ENCODE results near the gene MARF1.
"Not testable (repeated sequence)": the region's sequence is repeated elsewhere in the genome, so short reads cannot be mapped to it uniquely, and the experiment has no call there.

The MARF1 gene

GRCh38 chr16:15650698-15651171 lies 7.8 kb upstream of the MARF1 start:
- DNase-seq, result no peak

GRCh38 chr16:15650019-15650697 lies 7.2 kb upstream of the MARF1 start, which contains the start of gene NDE1:
TSS of gene NDE1 (plus strand) at chr16:15650245. CDS start at chr16:15664779, 14,534 bp downstream.
- peak; percentile 43 to 61 for DNase-seq

DNA sequence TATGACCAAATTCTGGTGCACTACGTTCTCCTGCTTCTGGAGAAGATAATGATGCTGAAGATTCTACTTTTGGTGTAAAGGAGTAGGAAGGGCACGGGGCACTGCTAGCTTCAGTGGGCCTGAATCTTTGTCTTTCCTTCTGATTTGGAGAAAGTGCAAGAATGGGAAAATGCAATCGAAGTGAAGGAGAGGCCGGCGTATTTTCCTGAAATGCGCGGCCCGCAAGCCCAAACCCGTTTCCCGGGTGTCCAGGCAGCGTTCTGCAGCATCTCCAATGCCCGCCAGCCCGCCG lies 6.7 kb upstream of the MARF1 start:
- no peak for DNase-seq

DNA sequence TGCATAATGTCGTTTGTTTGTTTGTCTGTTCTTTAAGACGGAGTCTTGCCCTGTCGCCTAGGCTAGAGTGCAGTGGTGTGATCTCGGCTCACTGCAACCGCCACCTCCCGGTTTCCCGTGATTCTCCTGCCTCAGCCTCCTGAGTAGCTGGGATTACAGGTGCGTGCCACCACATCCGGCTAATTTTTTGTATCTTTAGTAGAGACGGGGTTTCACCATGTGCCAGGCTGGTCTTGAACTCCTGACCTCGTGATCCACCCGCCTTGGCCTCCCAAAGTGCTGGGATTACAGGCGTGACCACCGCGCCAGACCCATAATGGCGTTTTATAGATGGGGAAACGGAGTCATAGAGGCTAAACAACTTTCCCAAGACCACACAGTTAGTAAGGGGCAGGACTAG lies 6.4 kb upstream of the MARF1 start:
- DNase-seq, result not testable (repeated sequence)

DNA sequence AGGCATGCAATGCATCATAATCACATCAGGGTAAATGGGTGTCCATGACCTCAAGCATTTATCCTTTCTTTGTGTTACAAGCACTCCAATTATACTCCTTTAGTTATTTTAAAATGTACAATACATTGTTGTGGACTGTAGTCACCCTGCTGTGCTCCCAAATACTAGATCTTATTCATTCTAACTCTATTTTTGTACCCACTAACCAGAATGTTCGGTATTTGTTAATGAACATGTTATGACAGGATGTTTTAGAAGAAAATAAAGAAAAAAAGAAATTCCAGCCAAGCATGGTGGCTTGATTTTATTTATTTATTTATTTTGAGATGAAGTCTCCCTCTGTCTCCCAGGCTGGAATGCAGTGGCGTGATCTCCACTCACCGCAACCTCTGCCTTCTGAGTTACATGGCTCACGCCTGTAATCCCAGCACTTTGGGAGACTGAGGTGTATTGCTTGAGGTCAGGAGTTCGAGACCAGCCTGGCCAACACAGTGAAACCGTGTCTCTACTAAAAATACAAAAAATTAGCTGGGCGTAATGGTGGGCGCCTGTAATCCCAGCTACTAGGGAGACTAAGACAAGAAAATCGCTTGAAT lies 5.3 kb upstream of the MARF1 start:
- no peak for DNase-seq

DNA sequence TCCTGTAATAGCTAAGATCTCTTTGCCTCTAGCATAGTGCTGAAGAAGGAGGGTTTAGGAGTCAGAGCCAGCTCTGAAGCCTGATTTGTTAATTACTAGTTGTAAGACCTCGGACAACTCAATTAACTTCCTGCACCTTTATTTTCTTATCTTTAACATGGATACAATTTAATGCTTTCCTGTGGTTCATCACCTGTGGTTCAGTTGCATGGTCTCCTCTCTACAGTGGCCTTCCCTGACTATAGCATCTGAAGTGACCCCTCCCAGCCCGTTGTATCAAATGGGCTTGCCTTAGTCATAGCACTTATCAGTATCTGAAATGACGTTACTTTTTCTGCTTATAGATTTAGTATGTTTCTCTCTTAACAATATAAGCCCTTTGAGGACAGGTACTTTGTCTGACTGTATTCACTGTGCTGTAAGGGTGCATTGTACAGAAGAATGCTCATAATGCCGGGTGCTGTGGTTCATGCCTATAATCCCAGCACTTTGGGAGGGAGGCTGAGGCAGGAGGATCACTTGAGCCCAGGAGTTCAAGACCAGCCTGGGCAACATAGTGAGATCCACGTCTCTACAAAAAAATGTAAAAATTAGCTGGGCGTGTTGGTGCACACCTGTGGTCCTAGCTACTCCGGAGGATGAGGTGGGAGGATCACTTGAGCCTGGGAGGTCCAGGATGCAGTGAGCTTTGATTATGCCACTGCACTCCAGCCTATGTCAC lies 4.5 kb upstream of the MARF1 start:
- DNase-seq, result no peak

GRCh38 chr16:15646557-15647293 lies 3.8 kb upstream of the MARF1 start:
- not testable (repeated sequence) for DNase-seq

- not testable (repeated sequence) for DNase-seq
Measured at GRCh38 chr16:15644962-15645465, 2.1 kb upstream of the MARF1 start.

DNA sequence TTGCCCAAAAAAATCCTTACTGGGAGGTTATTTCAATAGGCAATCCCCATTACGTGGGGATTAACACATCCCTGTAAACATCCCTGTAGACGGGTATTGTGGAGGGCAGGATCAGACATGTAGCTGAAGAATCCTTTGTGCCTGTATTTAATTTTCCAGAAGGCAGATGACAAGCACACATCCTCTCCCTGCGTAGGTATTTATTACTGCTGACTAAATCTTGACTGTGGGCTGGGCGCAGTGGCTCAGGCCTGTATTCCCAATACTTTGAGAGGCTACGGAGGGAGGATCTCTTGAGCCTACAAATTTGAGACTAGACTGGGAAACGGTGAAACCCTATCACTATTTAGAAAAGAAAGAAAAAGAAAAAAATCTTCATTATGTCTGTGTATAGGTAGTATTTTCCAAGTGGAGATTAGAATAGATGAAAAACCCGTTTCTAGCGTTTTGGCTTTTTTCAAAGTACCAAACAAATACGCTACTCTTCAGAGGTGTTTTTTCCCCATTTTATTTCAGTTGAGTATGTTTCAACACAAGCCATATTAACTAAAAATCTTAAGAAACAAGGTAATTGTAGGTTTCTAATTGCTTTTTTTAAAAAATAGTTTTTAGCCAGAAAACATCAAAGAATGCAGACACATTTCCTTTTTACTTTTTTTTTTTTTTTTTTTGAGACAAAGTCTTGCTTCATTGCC lies 1.5 kb upstream of the MARF1 start:
- DNase-seq, result no peak

DNA sequence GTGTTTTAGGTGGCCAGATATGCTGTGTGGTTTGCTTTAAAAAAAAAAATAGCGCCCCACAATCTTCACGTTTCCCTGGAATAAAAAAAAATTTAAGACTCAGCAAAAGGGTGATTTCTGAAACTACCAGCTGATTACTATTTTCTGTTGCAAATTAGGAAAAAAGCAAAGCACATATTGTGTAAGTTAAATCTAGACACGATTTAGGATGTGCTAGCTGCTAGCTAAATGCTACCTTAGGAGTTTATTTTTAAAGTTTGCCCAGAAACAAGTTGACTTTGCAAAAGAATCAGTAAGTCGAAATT lies 944 bp upstream of the MARF1 start:
- DNase-seq, result no peak

DNA sequence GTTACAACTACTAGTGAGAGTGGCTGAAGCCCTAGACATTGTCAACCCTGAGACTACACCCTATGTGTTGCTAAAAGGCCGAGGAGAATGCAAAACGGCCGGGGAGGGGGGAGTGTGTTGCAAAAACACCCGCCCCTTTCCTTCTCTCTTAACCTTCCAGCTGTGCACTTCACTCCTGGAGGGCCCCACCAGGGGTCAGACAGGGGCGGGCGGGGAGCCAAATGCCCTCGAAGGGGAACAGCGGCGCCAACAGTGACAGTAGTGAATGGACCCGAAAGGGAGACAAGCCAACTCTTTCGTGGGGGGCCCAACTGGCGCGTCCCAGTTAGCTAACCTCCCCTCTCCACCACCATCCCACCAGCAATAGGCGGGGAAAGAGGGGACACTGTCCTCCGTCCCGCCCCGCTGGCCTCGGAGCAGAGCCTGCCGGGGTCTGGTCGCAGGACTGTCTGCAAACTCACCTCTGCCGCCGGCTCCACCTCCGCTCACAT lies 352 bp downstream of the MARF1 start:
- peak; percentile 49 to 60 for DNase-seq

DNA sequence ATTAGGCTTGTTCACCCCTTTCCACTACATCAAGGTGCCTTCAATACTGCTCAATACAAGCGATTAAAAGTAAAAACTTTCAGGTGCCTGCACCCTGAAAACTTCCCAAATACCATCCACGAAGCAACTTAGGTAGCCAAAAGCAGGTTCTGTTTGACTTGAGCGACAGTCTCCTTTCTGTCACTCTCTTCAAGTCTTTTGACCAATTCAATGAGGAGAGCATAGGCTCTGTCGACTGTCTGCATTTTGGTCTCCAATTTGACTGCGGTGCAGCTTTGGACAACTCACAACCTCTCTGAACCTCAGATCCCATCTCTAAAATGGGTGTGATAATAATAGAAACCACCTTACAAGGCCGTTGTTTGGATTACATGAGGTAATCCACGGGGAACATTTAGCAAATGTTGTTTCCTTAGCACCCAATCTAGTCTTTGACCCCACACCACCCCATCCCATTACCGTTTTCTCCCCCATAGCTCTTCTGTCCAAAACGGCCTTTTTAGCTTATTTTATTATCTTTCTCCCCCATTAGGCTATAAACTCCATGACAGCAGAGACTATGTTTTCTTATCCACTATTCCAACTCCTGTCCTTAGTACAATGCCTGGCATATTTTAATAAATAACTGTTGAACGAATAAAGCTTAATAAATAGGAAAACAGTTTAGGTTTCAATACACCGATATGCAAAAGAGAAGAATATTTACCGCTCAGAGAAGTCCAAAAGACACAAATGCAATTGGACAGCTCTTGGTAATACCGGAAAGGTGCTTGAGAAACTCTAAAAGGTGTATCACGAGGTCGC lies 999 bp downstream of the MARF1 start:
- no peak for DNase-seq

GRCh38 chr16:15640966-15641365 lies 2.0 kb downstream of the MARF1 start:
- DNase-seq, result no peak

- DNase-seq, result no peak
Measured at GRCh38 chr16:15639061-15639568, 3.8 kb downstream of the MARF1 start.

- DNase-seq, result no peak
Measured at GRCh38 chr16:15636392-15636873, 6.5 kb downstream of the MARF1 start.

DNA sequence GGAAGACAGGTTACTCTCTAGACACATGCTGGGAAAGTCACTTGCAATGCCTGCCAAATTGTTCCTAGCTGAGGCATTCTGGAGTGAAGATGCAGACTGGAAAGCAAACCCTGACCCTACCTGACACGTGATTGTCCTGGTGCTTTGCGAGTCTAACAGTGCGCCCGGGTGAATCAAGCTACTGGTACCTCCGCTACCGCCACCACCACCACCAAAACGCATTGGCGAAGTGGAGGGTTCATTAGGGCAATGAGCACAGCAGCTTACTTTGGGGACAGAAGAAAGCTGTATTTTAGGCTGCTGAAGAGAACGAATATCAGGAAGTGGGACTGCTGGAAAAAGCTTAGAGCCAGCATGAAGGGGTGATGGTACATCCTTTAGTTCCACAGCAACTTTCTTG lies 7.0 kb downstream of the MARF1 start:
- DNase-seq, result no peak

DNA sequence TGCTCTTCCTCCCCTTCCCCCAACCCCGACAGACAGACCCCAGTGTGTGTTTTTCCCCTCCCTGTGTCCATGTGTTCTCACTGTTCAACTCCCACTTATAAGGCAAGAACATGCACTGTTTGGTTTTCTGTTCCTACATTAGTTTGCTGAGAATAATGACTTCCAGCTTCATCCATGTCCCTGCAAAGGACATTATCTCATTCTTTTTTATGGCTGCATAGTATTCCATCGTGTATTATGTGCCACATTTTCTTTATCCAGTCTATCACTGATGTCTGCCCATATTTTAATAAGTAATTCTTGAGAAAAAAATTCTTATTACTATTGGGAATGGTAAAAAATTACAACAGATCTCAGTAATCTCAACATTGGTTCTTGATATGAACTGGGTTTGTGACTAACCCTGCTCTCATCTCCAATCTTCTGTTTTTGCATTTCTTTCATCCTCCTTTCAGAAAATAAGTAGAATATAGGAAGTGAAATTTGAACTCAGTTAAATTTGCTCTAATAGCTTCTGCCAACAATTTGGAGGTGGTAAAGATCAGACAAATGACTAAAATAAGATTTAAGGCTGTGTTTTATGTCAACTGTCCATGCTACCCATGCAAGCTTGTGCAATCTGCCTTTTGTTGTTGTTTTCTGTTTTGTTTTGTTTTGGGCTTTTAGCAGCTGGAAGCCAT lies 11.1 kb downstream of the MARF1 start:
- no peak for DNase-seq

GRCh38 chr16:15621889-15622288 lies 21.1 kb downstream of the MARF1 start:
- DNase-seq, result no peak

GRCh38 chr16:15621456-15621855 lies 21.5 kb downstream of the MARF1 start:
- no peak for DNase-seq

GRCh38 chr16:15620611-15621195 lies 22.3 kb downstream of the MARF1 start:
- DNase-seq, result no peak

Measured in Kasumi-1 (cell line).